Vagina (tissue), 2 donors: ENCODE data around the gene TSC22D4. TPM values are rescaled to one million over a fixed set of nuclear protein-coding genes. Genes with fewer than 3 reads are reported as not detected.

ENCODE experiments used
- DNase-seq, 2 donors: peaks; one replicate each; pipeline ENCODE4 v3.0.0-alpha.2; 2017; ENCODE audit errors: extremely low spot score in 2 of 2
- H3K27ac ChIP-seq: fragments of 200-600 bp; sonication (generic); one replicate; pipeline ENCODE4 v1.5.1; 2019
- H3K27me3 ChIP-seq: fragments of 200-600 bp; sonication (generic); one replicate; pipeline ENCODE4 v1.5.1; 2019
- H3K36me3 ChIP-seq, 2 donors: fragments of 200-600 bp; sonication (generic); one replicate each; pipeline ENCODE4 v1.5.1; 2017 to 2019
- H3K4me1 ChIP-seq: fragments of 200-600 bp; sonication (generic); one replicate; pipeline ENCODE4 v1.5.1; 2019
- H3K4me3 ChIP-seq, 2 donors: fragments of 200-600 bp; sonication (generic); 1 replicate in 1 of 2; 2 replicates in 1 of 2; pipeline ENCODE4 v1.5.1; 2016 to 2019
- H3K9me3 ChIP-seq: fragments of 200-600 bp; sonication (generic); one replicate; pipeline ENCODE4 v1.5.1; 2019
- POLR2A ChIP-seq, 2 donors: fragments of 450-650 bp; IDR thresholded peaks; one replicate each; pipeline ENCODE4 v1.6.1; 2017; ENCODE audit warnings: antibody characterized with exemption in 2 of 2, mild to moderate bottlenecking in 2 of 2, moderate library complexity in 2 of 2
- POLR2AphosphoS5 ChIP-seq, 2 donors: sonication (generic); formaldehyde crosslinking; IDR thresholded peaks; one replicate each; pipeline ENCODE4 v1.9.0; 2017; ENCODE audit warnings: antibody characterized with exemption in 2 of 2, mild to moderate bottlenecking in 2 of 2, low read depth in 1 of 2; ENCODE audit not compliant: insufficient read depth in 1 of 2
- intact Hi-C: fragments of 100-400 bp; cut with DNase I; formaldehyde crosslinking; loops from one replicate; pipeline ENCODE4 v1.15.1; 2023
- total RNA-seq: library from RNA; depleted of rRNA; stranded (reverse); fragments of >200 nt; gene quantifications from one replicate; pipeline ENCODE4 v1.2.3, GENCODE V29; 2016
- TF ChIP-seq, protein P1 (sequence below), 3 experiments: fragments of 450-650 bp in 2 of 3; fragments of 200-600 bp in 1 of 3; sonication (generic) in 1 of 3; IDR thresholded peaks; one replicate each; pipeline ENCODE4 v1.5.1; 2017 to 2019; ENCODE audit warnings: antibody characterized with exemption in 3 of 3, mild to moderate bottlenecking in 2 of 3, moderate library complexity in 2 of 3

Gene TSC22D4
- total RNA-seq, 1 donor from 2014 or later = 34.6 TPM

DNA sequence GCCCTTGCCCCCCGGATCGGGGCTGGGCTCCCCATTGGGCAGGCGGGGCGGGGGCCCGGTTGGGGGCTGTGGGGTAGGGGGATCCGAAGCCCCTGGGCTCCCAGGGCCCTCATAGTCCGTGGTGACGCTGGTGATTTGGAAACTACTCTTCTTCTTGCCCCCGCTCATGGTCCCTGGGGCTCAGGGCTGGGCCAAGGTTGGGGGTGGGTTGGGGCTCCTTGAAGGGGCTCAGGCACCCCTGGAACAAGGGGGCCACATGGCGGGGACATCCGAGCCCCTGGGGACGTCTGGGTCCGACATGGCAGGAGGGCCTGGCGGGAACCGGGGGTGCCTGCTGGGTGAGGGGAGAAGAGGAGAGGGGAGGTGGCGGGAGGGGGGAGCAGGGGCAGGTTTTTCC is 1.1 kb downstream of the TSC22D4 start:
- Histone ChIP-seq H3K4me1 (peaks cover 64% of the 10 kb centered on the region), H3K9me3 (no peaks in the 10 kb centered on the region), H3K27me3 (no peaks in the 10 kb centered on the region), H3K4me3 (peak overlapping the region; percentile 88 to 92), H3K36me3 (peaks cover 0 to 14% of the 10 kb centered on the region in 2 donors), H3K27ac (peak overlapping the region; percentile 92)
- no peak for DNase-seq
- TF ChIP-seq, protein P1, sequence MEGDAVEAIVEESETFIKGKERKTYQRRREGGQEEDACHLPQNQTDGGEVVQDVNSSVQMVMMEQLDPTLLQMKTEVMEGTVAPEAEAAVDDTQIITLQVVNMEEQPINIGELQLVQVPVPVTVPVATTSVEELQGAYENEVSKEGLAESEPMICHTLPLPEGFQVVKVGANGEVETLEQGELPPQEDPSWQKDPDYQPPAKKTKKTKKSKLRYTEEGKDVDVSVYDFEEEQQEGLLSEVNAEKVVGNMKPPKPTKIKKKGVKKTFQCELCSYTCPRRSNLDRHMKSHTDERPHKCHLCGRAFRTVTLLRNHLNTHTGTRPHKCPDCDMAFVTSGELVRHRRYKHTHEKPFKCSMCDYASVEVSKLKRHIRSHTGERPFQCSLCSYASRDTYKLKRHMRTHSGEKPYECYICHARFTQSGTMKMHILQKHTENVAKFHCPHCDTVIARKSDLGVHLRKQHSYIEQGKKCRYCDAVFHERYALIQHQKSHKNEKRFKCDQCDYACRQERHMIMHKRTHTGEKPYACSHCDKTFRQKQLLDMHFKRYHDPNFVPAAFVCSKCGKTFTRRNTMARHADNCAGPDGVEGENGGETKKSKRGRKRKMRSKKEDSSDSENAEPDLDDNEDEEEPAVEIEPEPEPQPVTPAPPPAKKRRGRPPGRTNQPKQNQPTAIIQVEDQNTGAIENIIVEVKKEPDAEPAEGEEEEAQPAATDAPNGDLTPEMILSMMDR (IDR thresholded peaks at IDR 0.05) = no peak
- TF ChIP-seq POLR2A (IDR thresholded peaks at IDR 0.05) = no peak
- intact Hi-C loops = loop anchor here (10.0 kb wide), 1 partner anchor 197 kb away; the partner anchor contains the start of gene GNB2

DNA sequence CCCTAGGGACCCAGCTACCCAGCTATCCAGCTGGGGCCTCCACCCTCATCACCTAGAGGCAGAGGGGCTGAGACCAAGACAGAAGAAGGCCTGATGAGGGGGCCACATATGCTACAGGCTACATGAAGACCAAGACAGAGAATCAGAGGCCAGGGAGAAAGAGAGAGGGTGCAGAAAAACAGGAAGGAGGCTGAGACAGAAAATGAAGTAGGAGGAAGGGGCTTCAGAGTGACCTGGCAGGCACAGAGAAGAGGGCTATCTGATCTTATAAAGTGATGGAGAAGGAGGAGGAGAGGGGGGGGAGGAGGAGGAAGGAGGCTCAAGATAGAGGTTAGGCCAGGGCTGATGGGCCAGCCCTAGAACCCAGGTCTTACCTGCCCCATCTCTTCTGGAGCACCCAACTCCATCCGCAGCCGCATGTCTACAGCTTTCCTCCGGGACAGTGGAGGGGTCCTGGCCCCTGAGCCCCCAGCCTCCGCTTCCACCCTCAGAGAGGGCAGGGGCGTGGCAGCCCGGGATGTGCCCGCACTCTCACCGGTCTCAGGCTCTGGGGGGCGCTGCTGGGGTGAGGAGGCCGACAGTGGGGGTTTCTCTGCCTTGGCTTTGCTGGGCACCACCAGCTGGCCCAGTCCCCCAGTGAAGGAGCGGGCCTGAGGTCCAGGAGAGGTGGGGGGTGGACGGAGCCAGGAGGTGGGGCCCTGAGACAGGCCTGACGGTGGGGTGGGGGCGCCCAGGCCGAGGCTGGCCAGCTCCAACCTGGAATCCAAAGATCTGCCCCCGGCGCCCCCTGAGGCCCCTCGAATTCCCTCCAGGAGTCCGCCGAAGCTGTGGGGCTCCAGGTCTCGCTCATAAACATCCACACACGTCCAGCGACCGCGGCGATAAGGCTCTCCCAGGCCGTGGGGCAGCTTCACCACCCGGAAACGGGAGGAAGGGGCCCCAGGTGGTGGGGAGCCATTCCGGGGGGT is 1.8 kb downstream of the TSC22D4 start:
- H3K4me3 ChIP-seq = peak overlapping the region; percentile 88 to 92
- H3K36me3 ChIP-seq = peaks cover 0 to 14% of the 10 kb centered on the region in 2 donors
- H3K4me1 ChIP-seq = peaks cover 64% of the 10 kb centered on the region
- peak overlapping the region; percentile 92 for H3K27ac ChIP-seq
- intact Hi-C loops = loop anchor here (10.0 kb wide), 1 partner anchor 198 kb away; the partner anchor contains the start of gene GNB2
- H3K9me3 ChIP-seq = no peaks in the 10 kb centered on the region
- TF ChIP-seq POLR2AphosphoS5 (IDR thresholded peaks at IDR 0.05; ENCODE audit: insufficient read depth in 1 of 2, low read depth in 1 of 2) = no peak
- no peak for TF ChIP-seq POLR2A (IDR thresholded peaks at IDR 0.05)
- TF ChIP-seq, protein P1 (IDR thresholded peaks at IDR 0.05) = no peak
- DNase-seq = no peak
- H3K27me3 ChIP-seq = no peaks in the 10 kb centered on the region

DNA sequence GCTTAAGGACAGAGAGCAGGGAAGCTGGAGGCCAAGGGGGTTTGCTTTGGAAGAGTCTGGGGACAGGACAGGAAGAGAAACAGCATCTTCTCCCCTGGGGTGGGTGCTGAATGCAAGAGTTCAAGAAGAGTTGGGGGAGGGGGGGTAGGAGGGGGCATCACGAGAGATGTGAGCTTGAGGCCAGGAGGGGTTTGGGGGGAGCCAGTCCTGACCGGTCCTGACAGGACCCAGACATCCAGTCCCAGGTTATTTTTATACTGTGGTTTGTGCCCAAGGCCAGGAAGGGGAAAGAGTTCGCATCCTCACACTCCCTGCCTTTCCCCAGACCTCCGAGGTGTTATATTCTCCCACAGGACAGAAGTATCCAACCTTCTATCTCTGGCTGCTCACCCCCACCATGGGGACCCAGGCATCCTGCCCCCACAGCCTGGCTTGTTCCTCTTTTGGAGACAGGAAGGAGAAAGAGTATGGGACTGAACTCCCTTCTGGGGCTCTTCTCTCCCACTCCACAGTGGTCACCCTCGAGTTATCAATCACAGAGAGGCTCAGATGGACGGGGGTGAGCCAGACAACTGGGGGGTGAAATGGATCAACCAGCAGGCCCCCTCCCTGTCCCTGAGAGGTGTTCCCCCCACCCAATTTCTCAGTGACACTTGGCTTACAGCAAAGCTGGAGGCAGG is 2.8 kb downstream of the TSC22D4 start:
- Histone ChIP-seq H3K9me3 (no peaks in the 10 kb centered on the region), H3K4me1 (peaks cover 67% of the 10 kb centered on the region), H3K27me3 (no peaks in the 10 kb centered on the region), H3K27ac (peak overlapping the region; percentile 92), H3K4me3 (peak overlapping the region; percentile 88 to 92), H3K36me3 (peaks cover 0 to 18% of the 10 kb centered on the region in 2 donors)
- intact Hi-C loops = loop anchor here (10.0 kb wide), 1 partner anchor 199 kb away; the partner anchor contains the start of gene GNB2
- no peak for DNase-seq
- TF ChIP-seq POLR2AphosphoS5 (IDR thresholded peaks at IDR 0.05; ENCODE audit: insufficient read depth in 1 of 2, low read depth in 1 of 2) = no peak
- no peak for TF ChIP-seq POLR2A (IDR thresholded peaks at IDR 0.05)
- TF ChIP-seq, protein P1 (IDR thresholded peaks at IDR 0.05) = no peak

DNA sequence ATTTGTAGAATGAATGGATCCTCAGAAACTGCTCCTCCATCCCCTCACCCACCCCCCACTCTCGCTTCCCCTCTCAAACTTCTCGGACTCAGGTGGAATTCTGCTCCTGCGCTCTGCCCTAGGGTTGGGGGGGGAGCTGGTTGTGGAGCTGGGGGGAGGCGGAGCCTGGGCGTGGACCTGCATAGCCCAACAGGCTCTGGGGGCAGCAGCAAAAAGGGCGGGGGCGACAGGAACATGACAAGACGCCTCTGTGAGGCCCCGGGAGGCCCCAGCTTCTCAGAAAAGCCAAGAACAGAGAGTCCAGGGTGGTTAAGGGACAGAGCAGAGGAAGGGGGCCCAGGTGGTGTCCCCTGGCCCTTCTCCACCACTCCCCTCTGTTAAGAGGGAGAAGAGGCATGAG is 3.5 kb downstream of the TSC22D4 start:
- no peak for DNase-seq
- Histone ChIP-seq H3K9me3 (no peaks in the 10 kb centered on the region), H3K4me3 (peak overlapping the region; percentile 88 to 92), H3K27ac (peak overlapping the region; percentile 92), H3K27me3 (no peaks in the 10 kb centered on the region), H3K4me1 (peaks cover 67% of the 10 kb centered on the region), H3K36me3 (peaks cover 0 to 20% of the 10 kb centered on the region in 2 donors)
- TF ChIP-seq POLR2A (IDR thresholded peaks at IDR 0.05) = no peak
- intact Hi-C loops = loop anchor here (10.0 kb wide), 1 partner anchor 199 kb away; the partner anchor contains the start of gene GNB2

DNA sequence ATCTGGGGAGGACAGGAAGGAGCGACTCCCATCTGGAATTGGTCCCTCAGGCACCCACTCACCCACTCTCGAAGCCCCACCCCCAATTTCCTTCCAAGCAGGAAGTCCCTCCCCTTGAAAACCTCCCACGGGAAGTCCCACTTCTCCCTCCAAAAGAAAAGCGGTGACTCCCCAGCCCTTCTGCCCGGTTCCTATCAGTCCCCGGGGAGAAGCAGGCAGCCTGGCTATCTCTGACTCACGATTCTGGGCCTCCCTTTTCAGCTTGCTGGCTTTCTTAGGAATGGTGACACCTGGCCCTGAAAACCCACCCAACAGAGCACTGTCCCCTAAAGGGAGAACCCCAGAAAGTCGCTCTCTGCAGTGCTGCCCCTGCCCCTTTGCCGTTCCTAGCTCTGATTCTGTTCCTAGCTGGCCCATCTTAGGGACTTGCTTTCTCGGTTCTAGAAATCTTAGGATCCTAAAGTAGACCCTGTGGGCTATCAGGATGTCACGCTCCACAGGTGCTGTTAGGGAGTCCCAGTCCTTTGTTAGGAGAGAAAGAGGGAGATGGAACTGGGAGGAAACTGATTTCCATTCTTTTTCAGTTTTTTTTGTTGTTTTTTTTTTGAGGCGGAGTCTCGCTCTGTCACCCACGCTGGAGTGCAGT is 6.0 kb downstream of the TSC22D4 start:
- intact Hi-C loops = loop anchor here (5.0 to 10.0 kb wide), 2 partner anchors 84 to 202 kb away; partner anchors contain the start of gene GNB2
- H3K36me3 ChIP-seq = peaks cover 0 to 20% of the 10 kb centered on the region in 2 donors
- H3K4me1 ChIP-seq = peaks cover 74% of the 10 kb centered on the region
- DNase-seq = no peak
- no peaks in the 10 kb centered on the region for H3K9me3 ChIP-seq
- H3K27ac ChIP-seq = peak overlapping the region; percentile 54
- no peaks in the 10 kb centered on the region for H3K27me3 ChIP-seq
- H3K4me3 ChIP-seq = peak overlapping the region in 1 of 2 donors; percentile 7
- TF ChIP-seq, protein P1 (IDR thresholded peaks at IDR 0.05) = no peak
- TF ChIP-seq POLR2A (IDR thresholded peaks at IDR 0.05) (no peak), POLR2AphosphoS5 (IDR thresholded peaks at IDR 0.05; ENCODE audit: insufficient read depth in 1 of 2, low read depth in 1 of 2) (no peak)
